SK-N-DZ (cell line): ENCODE data around the gene PAIP2B. TPM values are rescaled to one million over a fixed set of nuclear protein-coding genes. Genes with fewer than 3 reads are reported as not detected.
"Not testable (repeated sequence)": the region's sequence is repeated elsewhere in the genome, so short reads cannot be mapped to it uniquely, and the experiment has no call there.

Source experiments
- DNase-seq: peaks from one replicate; pipeline ENCODE4 v3.0.0-alpha.2; 2015; ENCODE audit warnings: low spot score
- polyA plus RNA-seq, 2 experiments: library from polyadenylated mRNA; depleted of rRNA; stranded (reverse); fragments of >200 nt; gene quantifications; 2 replicates each; pipeline ENCODE4 v1.2.3, GENCODE V29; 2014

PAIP2B gene, protein sequence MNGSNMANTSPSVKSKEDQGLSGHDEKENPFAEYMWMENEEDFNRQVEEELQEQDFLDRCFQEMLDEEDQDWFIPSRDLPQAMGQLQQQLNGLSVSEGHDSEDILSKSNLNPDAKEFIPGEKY
- polyA plus RNA-seq (2014; cell fraction: cytosol; rRNA removed), result 5.5 and 6.0 TPM in 2 replicates
- 4.2 and 5.3 TPM in 2 replicates for polyA plus RNA-seq (2014; cell fraction: nucleus; rRNA removed)

DNA sequence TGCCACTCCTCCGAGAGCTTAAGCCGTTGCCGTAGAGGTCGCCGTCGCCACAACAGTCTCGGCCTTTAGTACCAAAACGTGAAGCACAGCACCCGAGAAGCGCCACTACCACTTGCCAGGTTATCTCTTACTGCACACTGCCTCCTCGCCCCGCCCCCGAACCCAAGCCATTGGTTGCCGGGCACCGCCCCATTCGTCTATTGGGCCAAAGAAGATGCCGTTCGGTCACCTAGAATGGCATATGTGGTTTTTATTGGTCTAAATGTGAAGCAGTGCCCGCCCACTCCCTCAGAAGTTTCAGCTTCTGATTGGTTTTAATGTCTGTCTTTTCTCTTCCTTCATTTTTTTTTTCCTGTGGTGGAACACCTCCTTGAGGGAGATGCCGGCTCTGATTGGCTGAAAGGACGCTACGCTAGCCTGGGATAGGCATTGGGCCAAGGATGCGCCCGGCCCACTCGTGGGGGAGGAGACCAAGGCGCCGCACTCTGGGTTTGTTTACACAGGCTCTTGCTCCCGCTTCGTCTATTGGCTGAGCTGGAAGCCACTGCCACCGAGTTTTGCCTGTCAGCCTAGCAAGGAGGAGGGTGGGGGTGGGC, at the start of gene PAIP2B:
PAIP2B (minus strand) TSS at position 139 of the 596 bp plus-strand sequence. CDS start 24,514 bp downstream, outside the sequence.
- peak; percentile 100 for DNase-seq

DNA sequence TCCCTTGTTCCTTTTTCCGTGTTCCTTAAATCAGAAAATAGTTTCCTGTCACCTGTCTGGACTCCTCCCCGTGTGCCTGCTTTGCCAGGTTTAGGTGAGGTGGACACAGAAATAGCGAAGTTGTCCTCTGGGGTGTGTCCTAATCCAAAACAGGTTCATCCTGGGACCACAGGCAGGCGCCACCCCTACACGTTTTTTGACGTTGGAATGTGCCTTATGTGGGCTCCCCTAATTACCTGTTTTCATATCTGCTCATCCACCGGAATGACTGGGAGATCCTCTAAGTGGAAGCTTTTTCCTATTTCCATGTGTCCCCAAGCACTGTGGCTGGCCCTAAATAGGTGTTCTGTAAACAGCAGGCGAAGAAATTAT, 49.0 kb upstream of the PAIP2B start:
- DNase-seq, result no peak

DNA sequence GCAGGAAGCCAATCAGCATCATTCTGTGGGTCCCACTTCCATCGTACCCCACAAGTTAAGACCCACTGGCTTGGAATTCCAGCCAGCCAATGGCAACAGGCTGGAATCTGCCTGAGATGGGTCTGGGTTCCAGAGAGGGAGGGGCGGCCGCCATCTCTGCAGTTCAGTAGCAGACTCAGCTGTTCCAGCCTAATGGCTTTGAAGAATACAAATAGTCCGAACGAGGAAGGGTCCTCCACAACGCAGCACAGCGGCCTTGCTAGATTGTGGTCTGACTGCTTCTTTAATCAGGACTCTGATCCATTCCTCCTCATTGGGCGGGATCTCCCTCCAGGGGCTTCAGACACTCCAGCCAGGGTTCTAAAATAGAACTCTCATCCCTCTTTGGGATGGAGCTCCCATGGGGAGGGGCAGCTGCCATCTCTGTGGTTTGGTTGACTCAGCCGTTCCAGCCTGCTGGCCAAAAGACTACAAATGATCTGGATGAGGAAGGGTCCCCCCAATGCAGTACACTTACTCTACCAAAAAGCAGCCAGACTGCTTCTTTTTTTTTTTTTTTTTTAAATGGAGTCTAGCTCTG, 42.7 kb upstream of the PAIP2B start:
- no peak for DNase-seq

DNA sequence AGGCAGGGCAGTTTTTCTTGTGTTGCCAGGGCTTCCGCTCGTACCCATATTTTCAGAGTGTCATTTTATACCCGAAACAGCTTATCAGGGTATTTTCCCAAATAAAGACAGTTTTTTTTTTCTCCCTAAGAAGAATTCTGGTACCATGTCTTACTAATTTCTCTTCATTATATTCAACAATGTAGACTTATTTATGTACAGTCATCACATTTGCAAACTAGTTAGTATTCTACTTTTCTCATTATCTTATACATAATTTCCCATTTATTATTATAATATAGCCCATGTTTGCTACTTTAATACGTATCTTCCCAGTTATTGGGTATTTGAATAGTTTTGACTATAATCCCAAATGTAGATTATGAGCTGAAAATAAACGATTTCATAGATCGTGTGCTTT, 36.5 kb upstream of the PAIP2B start:
- no peak for DNase-seq

DNA sequence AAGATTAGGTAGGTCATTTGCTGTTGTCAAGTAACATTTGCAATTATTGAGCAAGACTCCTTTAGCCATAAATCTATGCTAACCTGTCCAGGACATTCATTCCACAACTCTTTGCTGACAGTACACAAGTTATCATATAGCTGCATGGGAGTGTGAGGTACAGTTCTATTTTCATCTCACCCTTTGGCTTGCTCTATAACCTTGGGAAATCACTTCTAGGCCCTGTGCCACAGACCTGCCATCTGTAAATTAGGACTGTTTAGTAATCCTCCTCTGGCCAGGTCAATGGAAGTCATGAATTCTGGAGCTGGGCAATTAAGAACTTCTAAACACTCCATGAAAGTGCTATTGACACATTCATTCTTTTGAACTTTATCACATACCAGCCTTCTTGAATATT, 34.6 kb upstream of the PAIP2B start:
- DNase-seq, result no peak

DNA sequence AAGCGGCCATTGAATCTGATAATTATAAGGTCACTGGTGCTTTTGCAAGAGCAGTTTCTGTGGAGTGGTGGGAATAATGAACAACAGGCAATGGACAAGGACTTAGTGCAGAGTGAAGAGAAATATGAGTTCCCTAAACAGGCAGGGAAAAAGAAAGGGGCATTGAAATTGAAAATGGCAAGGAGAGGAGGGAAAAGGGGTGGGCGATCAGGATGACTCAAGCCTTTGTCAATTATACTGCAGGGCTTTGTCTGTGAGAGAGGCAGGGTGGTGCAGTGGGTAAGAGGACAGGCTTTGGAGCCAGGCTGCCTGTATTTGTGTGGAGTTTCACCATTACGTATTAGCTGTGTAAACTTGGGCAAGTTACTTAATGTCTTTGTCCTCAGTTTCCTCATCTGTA, 29.5 kb upstream of the PAIP2B start:
- DNase-seq, result no peak

DNA sequence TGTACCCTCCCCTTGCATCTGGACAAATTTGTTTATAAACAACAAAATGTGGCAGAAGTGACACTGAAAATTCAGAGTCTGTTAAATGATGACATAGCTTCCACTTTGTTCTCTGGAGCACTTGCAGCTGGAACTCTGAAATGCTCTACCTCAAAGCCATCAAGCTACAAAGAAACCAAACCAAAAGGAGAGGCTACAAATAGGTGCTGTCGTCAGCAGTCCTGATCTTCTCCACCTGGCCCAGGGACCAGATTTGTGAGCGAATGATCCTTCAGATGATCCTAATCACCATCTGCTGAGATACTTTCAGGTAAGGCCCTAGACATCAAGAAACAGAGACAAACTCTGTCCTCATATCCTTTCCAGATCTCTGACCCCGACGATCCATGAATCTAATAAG, 27.9 kb upstream of the PAIP2B start:
- DNase-seq, result peak; percentile 68

DNA sequence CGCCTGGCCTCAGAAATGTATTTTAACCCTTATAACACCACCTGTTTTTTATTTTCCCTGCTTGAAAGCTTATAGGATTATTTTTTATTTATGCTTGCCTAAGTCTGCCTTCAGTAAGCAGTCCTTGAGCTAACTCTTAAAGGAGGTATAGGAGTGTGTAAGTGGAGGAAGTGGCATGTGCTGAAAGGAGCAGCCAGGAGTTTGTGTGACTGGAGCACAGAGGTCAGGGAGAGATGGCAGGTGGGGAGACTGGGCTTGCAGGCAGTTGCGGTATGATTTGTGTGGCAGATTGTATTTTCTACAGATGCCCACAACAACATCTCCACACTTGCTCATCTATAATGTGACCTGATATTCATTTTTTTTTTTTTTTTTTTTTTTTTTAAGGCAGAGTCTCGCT, 27.2 kb upstream of the PAIP2B start:
- DNase-seq, result no peak

DNA sequence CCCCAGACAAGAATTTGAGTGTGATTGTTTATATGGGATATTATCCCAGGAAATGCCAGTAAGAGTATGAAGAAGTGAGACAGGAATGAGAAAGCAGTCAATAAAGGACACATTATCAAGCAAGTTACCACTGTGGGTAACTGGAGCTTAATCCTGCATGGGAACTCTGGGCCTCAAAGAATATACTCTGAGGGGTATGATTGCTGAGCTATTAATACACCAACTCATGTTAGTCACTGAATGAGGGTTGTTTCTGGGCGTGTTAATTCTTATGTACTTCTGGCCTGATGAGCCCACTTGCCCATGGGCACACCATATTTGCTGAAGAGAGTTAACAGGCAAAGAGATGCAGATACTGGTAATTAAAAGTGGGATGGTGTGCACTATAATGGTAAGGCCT, 26.6 kb upstream of the PAIP2B start:
- DNase-seq, result no peak

DNA sequence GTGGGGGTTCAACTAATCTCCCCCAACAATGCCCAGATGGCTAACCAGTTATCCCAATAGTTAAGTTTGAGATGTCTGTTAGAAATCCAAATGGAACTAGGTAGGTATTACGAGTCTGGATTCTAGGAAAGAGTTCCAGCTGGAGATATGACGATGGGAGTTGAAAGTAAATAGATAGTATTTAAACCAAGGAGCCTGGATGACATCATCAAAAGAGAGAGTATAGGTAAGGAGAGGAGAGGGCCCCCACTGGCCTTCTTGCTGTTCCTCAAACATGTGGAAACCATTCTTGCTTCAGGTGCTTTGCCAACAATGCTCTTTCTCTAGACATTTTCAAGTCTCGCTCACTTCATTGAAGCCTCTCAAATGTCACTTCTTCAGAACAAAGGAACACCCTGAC, 26.0 kb upstream of the PAIP2B start:
- DNase-seq, result no peak

DNA sequence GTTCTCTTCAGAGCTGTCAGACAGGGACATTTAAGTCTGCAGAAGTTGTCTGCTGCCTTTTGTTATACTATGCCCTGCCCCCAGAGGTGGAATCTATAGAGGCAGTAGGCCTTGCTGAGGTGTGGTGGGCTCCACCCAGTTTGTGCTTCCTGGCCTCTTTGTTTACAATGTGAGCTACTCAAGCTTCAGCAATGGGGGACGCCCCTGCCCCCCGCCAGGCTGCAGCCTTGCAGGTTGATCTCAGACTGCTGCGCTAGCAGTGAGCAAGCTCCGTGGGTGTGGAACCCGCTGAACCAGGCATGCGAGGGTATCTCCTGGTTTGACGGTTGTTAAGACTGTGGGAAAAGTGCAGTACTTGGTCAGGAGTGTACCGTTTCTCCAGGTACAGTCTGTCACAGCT, 24.0 kb upstream of the PAIP2B start:
- DNase-seq, result no peak

DNA sequence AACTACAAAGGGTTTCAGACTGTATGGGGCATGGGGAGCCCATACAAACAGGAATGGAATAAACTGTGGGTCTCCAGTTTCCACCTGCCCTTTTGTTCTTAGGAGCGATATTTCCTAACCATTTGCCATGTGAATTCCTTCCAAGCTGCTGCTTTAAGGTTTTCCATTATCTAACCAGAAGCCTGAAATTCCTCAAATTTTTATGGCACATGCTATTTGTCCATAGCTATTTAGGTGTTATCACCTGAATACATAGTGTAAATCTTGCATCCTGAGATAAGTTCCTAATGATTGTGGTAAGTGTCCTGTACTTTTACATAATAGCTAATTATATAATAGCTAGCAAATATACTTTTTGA, 17.4 kb upstream of the PAIP2B start:
- DNase-seq, result no peak

DNA sequence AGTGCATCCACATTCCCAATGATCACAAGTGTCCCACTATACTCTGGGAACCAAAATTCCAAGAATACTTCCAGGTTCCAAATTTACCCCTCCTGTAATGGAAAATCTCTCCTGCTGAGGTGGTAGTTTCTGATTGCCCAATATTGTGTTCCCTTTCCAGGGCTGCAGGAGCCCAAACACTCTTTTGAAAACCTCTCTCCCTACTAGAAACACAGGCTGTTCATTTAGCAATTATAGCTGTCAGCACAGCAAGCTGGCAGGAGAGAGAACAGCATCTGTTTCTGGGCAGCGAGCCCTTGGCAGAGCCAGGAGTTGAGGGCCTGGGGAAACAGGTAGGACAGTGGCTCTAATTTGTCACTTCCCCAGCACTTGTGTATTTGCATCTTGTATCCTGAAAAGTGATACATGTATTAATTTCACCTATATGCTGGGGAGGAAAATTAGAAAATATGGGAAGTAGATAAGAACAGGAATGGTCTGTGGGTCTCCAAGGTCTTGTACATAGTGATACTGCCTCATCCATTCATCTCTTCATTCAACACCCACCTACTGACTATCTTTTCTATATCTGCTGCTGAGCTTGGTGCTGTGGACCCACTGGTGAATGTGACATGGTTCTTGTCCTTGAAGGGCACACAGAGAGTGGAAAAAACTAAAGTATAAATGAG, 16.9 kb upstream of the PAIP2B start:
- DNase-seq, result no peak

DNA sequence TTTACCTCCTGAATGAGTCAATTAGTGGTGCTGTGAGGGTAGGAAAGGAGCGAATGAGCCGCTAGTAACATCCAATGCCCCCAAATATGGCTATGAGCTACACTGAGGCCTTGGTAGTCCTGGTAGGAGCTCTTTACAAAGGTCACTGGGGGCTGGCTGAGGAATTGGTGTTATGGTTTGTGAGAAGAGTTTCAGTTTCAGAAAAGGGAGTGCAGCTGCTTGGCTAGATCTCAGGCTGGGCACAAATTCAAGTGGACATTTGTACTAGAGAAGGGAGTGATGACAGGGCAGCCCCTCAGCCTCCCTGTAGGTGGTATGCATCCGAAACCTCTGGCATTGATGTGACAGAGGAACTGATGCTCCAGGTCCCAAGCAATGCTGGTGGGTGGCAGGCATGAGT, 13.9 kb upstream of the PAIP2B start:
- no peak for DNase-seq

DNA sequence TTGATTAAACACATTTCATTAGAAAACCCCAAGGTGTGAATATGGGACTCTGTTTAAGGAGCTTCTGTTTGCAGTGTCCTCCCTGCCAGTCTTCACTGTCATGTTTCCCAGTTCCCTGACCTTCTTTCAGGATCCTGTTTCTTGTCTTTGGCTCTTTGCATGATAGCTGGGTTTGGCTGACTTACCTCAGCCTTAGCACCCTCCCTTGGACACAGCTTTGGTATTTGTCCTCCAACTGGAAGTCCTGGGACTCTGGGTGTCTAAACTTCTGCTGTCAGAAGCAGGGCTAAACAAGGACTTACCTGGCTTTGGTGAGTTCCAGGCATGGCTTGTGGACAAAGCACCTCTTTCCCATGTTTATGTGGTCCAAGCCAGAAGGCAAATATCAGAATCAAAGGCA, 11.2 kb upstream of the PAIP2B start:
- no peak for DNase-seq

DNA sequence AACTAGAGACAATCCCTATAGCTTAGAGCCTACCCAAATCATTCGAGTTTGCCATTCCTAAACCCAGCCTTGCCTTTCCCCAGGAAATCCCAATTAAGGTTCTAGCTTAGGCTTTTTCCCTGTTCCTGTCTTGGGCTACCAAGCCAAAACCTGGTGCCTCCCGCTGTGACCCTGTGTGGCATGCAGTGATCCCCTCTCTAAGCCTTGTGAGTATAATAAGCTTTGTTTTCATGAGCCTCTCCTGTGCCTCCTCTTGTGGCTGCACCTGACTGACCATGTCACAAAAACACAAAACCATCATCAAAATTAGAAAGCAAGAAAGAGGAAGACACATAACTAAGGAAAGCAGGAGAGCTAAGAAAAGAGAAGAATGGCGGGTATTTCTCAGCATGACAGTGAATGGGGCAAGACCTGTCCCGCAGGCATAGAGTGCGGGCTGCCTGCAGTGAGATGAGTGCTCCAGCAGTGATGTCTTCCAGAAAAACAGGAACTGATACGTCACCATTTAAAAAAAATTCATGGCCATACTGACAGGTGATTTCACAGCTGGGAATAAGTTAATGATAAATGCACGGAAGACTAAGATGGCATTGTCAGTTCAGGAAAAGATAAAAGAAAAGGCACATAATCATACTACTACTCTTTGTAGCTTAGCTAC, 9.2 kb upstream of the PAIP2B start:
- no peak for DNase-seq

DNA sequence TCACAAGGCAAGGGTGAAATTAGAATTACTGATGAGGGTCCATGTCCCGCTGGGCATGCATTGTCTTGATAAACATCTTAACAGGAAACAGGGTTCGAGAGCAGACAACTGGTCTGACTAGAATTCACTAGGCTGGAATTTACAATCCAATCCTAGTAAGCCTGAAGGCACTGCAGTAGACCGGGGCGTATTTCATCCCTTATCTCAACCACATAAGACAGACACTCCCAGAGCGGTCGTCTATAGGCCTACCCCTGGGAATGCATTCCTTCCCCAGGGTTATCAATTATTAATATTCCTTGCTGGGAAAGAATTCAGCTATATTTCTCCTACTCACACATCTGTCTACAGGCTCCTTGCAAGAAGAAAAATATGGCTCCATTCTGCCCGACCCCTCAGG, 6.2 kb upstream of the PAIP2B start:
- not testable (repeated sequence) for DNase-seq

DNA sequence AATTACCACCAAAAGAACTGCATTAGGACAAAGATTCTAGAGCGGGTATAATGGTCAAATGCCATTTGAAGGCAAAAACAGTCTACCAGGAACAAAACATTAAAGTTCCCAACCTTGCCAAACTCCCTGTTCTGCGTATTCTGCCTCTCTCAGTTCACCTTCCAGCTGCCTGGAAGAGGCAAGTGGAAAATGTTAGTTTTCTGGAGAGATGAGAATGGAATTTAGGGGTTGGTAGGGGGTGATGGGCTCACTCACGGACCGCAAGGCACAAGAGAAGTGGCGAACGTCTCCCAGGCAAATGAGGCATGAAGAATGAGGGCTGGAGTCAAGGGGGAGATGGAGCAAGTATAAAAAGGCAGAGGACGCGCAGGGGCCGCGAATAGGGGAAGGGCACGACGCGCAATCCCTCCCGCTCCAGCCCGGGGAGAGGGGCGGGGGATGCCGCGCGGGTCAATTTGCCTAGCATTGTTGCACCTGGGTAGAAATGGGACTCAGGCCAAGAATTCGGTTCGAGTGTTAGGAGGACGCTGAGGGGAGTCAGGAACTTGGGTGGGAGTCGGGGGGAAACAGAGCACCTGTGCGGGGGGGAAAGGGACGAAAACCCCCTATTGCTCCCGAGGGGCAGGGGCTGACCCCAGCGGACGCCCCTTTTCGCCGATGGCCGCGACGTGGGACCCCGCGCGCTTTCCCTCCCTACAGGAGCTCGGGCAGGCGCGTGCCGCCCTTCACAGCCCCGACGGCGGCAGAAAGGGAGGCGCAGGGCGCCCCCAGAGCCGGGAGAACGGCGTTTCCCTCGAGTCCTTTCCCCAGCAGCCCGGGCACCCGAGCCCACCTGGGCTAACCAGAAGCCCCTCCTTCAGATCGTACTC, 573 bp downstream of the PAIP2B start:
- DNase-seq, result peak; percentile 45

DNA sequence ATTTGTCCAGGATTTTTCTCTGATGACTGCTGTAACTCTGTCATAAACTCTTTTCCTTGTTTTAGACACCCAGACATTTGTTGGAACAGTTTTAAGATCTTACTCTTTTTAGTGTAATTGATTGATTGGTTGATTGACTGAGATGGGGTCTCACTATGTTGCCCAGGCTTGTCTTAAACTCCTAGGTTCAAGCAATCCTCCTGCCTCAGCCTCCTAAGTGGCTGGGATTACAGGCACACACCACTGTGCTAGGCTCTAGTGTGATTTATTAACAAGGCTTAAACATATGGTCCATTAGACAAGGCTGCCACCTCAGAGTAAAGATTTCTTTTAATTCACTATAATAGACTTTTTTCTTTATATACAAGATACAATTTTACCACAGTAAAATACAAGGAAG, 2.0 kb downstream of the PAIP2B start:
- no peak for DNase-seq

DNA sequence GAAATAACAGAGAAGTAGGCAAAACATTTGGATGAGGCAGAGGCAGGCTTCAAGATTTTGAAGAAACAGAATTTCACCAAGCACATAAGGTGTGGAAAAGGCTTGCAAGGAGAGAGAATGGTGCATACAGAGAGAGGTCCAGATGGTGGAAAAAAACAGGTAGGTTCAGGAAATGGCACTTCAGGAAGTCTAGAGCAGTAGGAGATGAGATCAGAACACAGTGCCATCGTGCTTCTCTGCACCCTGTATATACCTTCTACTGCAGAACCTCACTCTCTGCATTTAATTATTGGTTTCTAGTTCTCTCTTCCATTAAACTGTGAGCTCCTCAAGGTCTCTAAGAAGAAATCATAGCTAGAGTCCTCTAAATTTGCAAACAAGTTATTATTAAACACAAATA, 2.4 kb downstream of the PAIP2B start:
- DNase-seq, result no peak

DNA sequence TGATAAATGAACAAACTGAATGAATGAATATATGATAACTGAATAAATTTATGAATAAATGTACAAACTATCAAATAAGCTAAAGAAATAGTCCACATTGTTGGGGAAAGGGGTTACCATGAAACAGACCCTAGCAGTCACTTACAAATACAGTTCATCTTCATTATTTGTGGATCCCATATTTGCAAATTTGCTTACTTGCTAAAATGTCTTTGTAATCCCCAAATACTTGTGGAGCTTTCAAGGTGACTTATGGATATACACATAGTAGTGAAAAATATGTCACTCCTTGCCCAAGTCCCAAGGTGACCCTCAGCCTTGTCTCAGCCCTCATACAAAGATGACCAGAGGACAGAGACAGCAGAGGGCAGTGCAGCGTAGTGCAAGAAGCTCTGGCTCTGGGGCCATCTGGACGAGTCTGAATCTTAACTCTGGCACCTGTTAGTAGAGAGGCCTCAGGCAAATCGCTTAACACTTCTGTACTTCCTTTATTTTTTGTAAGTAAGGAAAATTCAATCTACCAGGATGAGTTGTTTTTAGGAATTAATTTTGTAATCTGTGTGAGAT, 3.1 kb downstream of the PAIP2B start:
- DNase-seq, result peak; percentile 75
